SH-SY5Y (cell line): ENCODE data around the gene APLF.

Source experiments
- GATA2 ChIP-seq: IDR thresholded peaks from 2 replicates; pipeline ENCODE4 v1.6.1; 2011; ENCODE audit warnings: mild to moderate bottlenecking, low read depth, low read length
- GATA3 ChIP-seq: IDR thresholded peaks from 2 replicates; pipeline ENCODE4 v1.6.1; 2011; ENCODE audit warnings: low read depth, mild to moderate bottlenecking, low read length, moderate library complexity

- no peak for TF ChIP-seq GATA3
- TF ChIP-seq GATA2 = no peak
These were observed 98.5 kb downstream of the APLF start for GRCh38 chr2:68565858-68566257.
